BLaER1 treated with 17β-estradiol and CSF1 and Interleukin-3, amounts not matched to agents 10 nM and 100 nM (cell line): ENCODE results near the gene TNS4.

Source experiments
- H3K27ac ChIP-seq, 11 experiments: shearing (Covaris generic); formaldehyde crosslinking; 2 replicates each; pipeline ENCODE4 v1.8.1; 2022
- H3K27me3 ChIP-seq, 11 experiments: shearing (Covaris generic); formaldehyde crosslinking; 2 replicates each; pipeline ENCODE4 v1.8.1; 2022
- H3K36me3 ChIP-seq, 11 experiments: shearing (Covaris generic); formaldehyde crosslinking; 2 replicates each; pipeline ENCODE4 v1.8.1; 2022
- H3K4me1 ChIP-seq, 10 experiments: shearing (Covaris generic); formaldehyde crosslinking; 2 replicates each; pipeline ENCODE4 v1.8.1; 2022
- H3K4me2 ChIP-seq, 11 experiments: shearing (Covaris generic); formaldehyde crosslinking; 2 replicates each; pipeline ENCODE4 v1.8.1; 2022
- H3K4me3 ChIP-seq, 10 experiments: shearing (Covaris generic); formaldehyde crosslinking; 2 replicates each; pipeline ENCODE4 v1.8.1; 2022
- H3K9ac ChIP-seq, 11 experiments: shearing (Covaris generic); formaldehyde crosslinking; 2 replicates each; pipeline ENCODE4 v1.8.1; 2022
- H3K9me3 ChIP-seq, 11 experiments: shearing (Covaris generic); formaldehyde crosslinking; replicated peaks in 1 of 11; 2 replicates each; pipeline ENCODE4 v1.8.1; 2022
- H4K20me1 ChIP-seq, 11 experiments: shearing (Covaris generic); formaldehyde crosslinking; 2 replicates each; pipeline ENCODE4 v1.8.1; 2022
- Cebpa-rat ChIP-seq, 11 experiments: shearing (Covaris generic); IDR thresholded peaks; 2 replicates each; pipeline ENCODE4 v1.8.1; 2022

The TNS4 gene

GRCh38 chr17:40470932-40471828 is 30.2 kb downstream of the TNS4 start:
- Histone ChIP-seq H3K36me3 (no peaks in the 10 kb centered on the region), H3K9ac (no peak overlapping the region), H3K4me3 (no peak overlapping the region), H3K27me3 (no peaks in the 10 kb centered on the region), H3K27ac (no peak overlapping the region), H3K9me3 (peaks cover 10 to 20% (median 16%) of the 10 kb centered on the region in 11 experiments; a peak in 20 of 22 replicates), H3K4me1 (peaks cover 0 to 8% (median 4%) of the 10 kb centered on the region in 10 experiments; a peak in 8 of 20 replicates), H3K4me2 (no peak overlapping the region), H4K20me1 (no peaks in the 10 kb centered on the region)
- TF ChIP-seq Cebpa-rat (IDR thresholded peaks at IDR 0.05): no peak

- Histone ChIP-seq H3K4me3 (no peak overlapping the region), H3K4me2 (no peak overlapping the region), H3K4me1 (no peaks in the 10 kb centered on the region), H3K36me3 (no peaks in the 10 kb centered on the region), H3K27me3 (no peaks in the 10 kb centered on the region), H3K27ac (no peak overlapping the region), H3K9me3 (peaks cover 10 to 20% (median 16%) of the 10 kb centered on the region in 11 experiments; a peak in 20 of 22 replicates), H3K9ac (no peak overlapping the region), H4K20me1 (no peaks in the 10 kb centered on the region)
- no peak for TF ChIP-seq Cebpa-rat (IDR thresholded peaks at IDR 0.05)
Measured at GRCh38 chr17:40469805-40470675, 31.4 kb downstream of the TNS4 start.

- Histone ChIP-seq H3K4me2 (no peak overlapping the region), H4K20me1 (no peaks in the 10 kb centered on the region), H3K9ac (no peak overlapping the region), H3K36me3 (no peaks in the 10 kb centered on the region), H3K27me3 (no peaks in the 10 kb centered on the region), H3K9me3 (peaks cover 10 to 20% (median 16%) of the 10 kb centered on the region in 11 experiments; a peak in 20 of 22 replicates), H3K27ac (no peak overlapping the region), H3K4me3 (no peak overlapping the region), H3K4me1 (peaks cover 0 to 4% (median 0%) of the 10 kb centered on the region in 10 experiments; a peak in 1 of 20 replicates)
- no peak for TF ChIP-seq Cebpa-rat (IDR thresholded peaks at IDR 0.05)
Measured at GRCh38 chr17:40468560-40468959, 32.9 kb downstream of the TNS4 start.

- no peak overlapping the region for H3K27ac ChIP-seq
- no peaks in the 10 kb centered on the region for H3K36me3 ChIP-seq
- H3K9me3 ChIP-seq: peaks cover 5 to 11% (median 9%) of the 10 kb centered on the region in 11 experiments; a peak in 19 of 22 replicates
- H3K4me1 ChIP-seq: peaks cover 0 to 4% (median 0%) of the 10 kb centered on the region in 10 experiments; a peak in 1 of 20 replicates
- no peaks in the 10 kb centered on the region for H3K27me3 ChIP-seq
- no peak overlapping the region for H3K9ac ChIP-seq
- no peak overlapping the region for H3K4me3 ChIP-seq
- no peak overlapping the region for H3K4me2 ChIP-seq
- TF ChIP-seq Cebpa-rat (IDR thresholded peaks at IDR 0.05): no peak
- peaks cover 0 to under 1% (median 0%) of the 10 kb centered on the region in 11 experiments; a peak in 1 of 22 replicates for H4K20me1 ChIP-seq
Measured at GRCh38 chr17:40467281-40467867, 34.0 kb downstream of the TNS4 start.

DNA sequence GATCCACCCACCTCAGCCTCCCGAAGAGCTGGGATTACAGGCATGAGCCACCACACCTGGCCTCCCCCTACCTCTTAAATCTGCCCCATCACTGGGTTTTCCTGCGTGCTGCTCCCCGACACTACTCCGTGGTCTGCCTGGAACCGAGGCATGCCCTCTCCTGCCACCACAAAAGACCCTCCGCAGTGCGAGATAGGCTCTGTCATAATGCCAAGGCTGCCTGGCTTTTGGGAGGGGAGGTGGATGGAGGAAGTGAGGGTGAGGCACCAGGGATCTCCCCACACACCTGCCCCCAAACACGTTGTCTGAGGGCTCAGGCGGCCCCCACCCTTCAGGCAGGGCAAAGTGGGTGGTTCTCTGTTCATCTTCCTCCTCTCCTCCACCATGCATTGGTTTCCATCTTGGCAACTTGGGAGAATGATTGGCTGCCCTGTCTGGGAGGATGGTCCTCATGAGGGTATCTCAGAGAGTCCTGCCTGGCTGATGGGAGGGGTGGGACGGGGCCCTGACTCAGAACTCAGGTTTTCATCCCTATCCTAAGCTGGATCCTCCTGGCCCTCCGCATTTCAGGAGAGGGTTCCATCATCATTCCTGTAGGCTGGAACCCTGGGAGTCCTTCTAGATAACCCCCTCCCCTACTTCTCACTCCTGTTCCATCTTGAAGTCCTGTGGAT is 35.0 kb downstream of the TNS4 start:
- peaks cover 0 to 7% (median 0%) of the 10 kb centered on the region in 11 experiments; a peak in 1 of 22 replicates for H4K20me1 ChIP-seq
- no peak overlapping the region for H3K9ac ChIP-seq
- no peak for TF ChIP-seq Cebpa-rat (IDR thresholded peaks at IDR 0.05)
- H3K36me3 ChIP-seq: no peaks in the 10 kb centered on the region
- peaks cover 0 to 2% (median 0%) of the 10 kb centered on the region in 11 experiments; a peak in 5 of 22 replicates for H3K9me3 ChIP-seq
- no peaks in the 10 kb centered on the region for H3K27me3 ChIP-seq
- H3K4me2 ChIP-seq: no peak overlapping the region
- H3K4me1 ChIP-seq: peaks cover 0 to 4% (median 0%) of the 10 kb centered on the region in 10 experiments; a peak in 2 of 20 replicates
- no peak overlapping the region for H3K4me3 ChIP-seq
- no peak overlapping the region for H3K27ac ChIP-seq

DNA sequence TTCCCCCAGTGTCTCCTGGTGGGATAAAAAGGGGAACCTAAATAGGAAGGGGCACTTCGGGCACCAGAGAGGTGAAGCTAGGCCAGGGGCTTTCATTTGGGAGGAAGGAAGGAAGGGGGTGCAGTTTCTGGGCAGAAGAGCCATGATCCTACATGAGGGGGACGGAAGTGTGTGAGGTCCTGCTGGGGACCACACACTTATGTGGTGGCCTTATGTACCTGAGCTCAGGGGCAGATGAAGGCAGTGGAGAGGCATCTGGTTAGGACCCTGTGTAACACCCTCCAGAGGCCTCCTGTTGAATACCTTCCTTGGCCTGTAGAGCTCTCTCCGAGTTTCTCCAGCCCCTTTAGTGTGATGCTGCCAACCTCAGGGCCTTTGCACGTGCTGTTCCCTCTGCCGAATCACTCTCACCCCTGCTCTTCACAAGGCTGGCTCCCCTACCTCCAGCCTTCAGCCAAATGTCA is 37.0 kb downstream of the TNS4 start:
- Histone ChIP-seq H3K27me3 (no peaks in the 10 kb centered on the region), H3K9me3 (no peaks in the 10 kb centered on the region), H3K36me3 (peaks cover 0 to 1% (median 0%) of the 10 kb centered on the region in 11 experiments; a peak in 4 of 22 replicates), H4K20me1 (peaks cover 0 to 16% (median 0%) of the 10 kb centered on the region in 11 experiments; a peak in 1 of 22 replicates), H3K4me1 (peaks cover 0 to 8% (median 0%) of the 10 kb centered on the region in 10 experiments; a peak in 5 of 20 replicates), H3K27ac (no peak overlapping the region), H3K4me3 (no peak overlapping the region), H3K4me2 (no peak overlapping the region), H3K9ac (no peak overlapping the region)
- no peak for TF ChIP-seq Cebpa-rat (IDR thresholded peaks at IDR 0.05)

DNA sequence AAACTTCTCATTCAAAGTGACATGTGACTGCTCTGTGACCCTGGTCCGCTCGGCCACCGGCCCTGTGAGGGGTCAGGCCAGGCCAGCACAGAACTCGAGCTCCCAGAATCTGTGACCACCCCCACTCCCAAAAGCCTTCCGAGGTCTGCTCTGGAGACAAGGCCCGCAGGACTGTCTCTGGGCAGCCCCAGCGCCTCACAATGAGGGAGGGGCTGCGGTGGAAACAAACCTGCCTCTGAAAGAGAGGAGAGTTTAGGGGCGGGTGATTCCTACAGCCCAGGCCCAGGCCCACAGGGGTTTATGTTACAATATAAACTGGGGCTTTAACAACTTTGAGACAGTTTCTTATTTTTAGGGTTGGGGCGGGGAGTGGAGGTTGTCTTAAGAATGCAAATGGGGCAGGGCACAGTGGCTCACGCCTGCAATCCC is 38.3 kb downstream of the TNS4 start:
- Histone ChIP-seq H3K4me2 (no peak overlapping the region), H3K4me3 (no peak overlapping the region), H4K20me1 (peaks cover 0 to 27% (median 0%) of the 10 kb centered on the region in 11 experiments; a peak in 5 of 22 replicates), H3K9me3 (no peaks in the 10 kb centered on the region), H3K9ac (peak overlapping the region in 1 of 11 experiments; percentile 7; a peak in 2 of 22 replicates), H3K27me3 (no peaks in the 10 kb centered on the region), H3K36me3 (peaks cover 3 to 14% (median 7%) of the 10 kb centered on the region in 11 experiments; a peak in 19 of 22 replicates), H3K27ac (no peak overlapping the region), H3K4me1 (peaks cover 0 to 8% (median 0%) of the 10 kb centered on the region in 10 experiments; a peak in 5 of 20 replicates)
- TF ChIP-seq Cebpa-rat (IDR thresholded peaks at IDR 0.05): no peak
